Measurements from ENCODE around the gene CAND2.

GRCh38 chr3:12879191-12879815, 82.8 kb downstream of the CAND2 start:
- TF ChIP-seq CTCF (IDR thresholded peaks at IDR 0.05): no peak
- TF ChIP-seq POLR2AphosphoS5 (IDR thresholded peaks at IDR 0.05): no peak

Measured in gastroesophageal sphincter (tissue), 3 donors.